Dermis microvascular lymphatic vessel endothelial cell (primary cell): ENCODE results near the gene SGIP1. TPM values are rescaled to one million over a fixed set of nuclear protein-coding genes. Genes with fewer than 3 reads are reported as not detected.
"Not testable (repeated sequence)": the region's sequence is repeated elsewhere in the genome, so short reads cannot be mapped to it uniquely, and the experiment has no call there.

Source experiments
- DNase-seq, 2 donors: peaks; one replicate each; pipeline versions ENCODE4 v3.0.0 to v3.0.0-alpha.2; 2010; ENCODE audit warnings: low read depth in 2 of 2
- total RNA-seq: library from RNA; depleted of rRNA; stranded (reverse); fragments of >200 nt; gene quantifications from 2 replicates; pipeline ENCODE4 v1.2.1, GENCODE V29; 2014

SGIP1 gene
- total RNA-seq, 1 donor from 2014 or later = 20.3 TPM

DNA sequence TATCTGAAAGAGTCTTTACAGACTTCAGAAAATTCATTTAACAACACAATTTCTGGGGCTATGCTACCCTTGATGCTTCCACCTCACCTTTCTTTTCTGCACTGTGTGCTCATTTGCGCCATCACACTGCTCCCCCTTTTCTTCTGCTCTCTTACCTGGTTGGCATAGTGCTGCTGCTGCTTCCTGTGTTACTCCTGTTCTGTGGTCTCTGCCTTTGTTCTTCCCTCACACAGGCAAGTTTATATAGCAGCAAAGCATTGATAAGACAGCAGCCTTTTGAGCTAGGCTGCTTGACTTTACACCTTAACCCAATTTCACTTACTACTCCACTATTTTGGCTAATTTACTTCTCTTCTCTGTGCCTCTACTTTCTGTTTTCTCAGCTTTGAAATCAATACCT is 18.3 kb downstream of the SGIP1 start:
- no peak for DNase-seq

DNA sequence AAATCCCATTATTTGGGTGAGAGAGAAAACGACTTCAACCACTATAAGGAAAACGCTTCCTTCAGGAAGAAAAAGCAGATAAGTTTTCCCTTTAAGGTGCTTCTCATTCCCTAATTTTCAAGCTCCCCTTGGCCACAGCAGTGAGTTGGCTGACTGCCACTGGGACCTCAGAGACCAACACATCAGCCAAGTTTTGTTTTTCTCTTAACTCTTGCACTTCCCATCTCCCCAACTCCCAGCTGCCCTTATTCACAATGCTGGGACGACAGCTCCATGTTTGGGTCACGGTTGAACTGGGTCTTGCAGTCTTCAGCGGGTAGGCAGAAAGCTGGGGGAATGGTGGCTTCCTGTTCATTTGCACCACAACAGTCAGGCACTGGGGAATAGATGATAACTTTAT is 18.9 kb downstream of the SGIP1 start:
- DNase-seq = no peak

DNA sequence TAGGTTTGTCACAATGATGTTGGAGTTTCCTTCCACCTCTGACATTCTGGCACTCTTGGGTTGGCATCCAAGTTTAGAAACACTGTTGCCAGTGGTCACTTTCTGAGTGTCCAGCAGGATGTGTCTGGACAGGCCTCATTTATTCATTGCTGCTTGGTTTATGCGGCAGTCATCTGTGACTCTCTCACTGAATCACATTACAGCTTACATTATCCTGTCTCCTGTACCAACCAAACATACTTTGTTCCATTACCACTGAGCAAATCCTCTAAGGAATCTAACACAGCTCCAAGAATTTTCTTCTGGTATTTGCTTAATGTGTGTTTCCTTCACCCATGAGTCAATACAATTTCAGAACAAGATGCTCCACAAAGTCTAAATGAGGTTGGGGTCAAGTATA is 19.9 kb downstream of the SGIP1 start:
- DNase-seq = no peak

GRCh38 chr1:66556161-66556611 is 22.2 kb downstream of the SGIP1 start:
- DNase-seq = no peak

DNA sequence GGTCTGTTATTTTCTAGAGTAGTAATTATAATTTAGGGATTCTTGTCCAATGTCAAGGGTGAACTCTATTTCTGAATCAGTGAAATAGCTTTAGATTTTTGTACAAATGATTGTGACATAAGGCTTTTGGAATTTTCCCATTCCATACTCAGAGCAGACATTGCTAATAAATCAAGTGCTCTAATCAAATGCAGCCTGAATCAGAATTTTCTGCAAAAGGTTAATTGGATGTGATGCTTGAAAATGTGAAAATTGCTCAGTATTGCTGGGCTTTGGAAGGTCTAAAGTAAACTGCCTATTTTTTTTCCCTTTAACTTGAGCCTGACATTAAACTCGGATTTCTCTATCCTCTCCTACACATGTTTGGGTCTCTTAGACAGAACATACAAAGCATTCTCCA is 23.2 kb downstream of the SGIP1 start:
- no peak for DNase-seq

- DNase-seq = no peak
Observed at GRCh38 chr1:66559517-66559916, 25.6 kb downstream of the SGIP1 start.

- no peak for DNase-seq
Observed at GRCh38 chr1:66562561-66562960, 28.6 kb downstream of the SGIP1 start.

GRCh38 chr1:66563094-66563800 is 29.3 kb downstream of the SGIP1 start:
- peak; percentile 94 to 97 for DNase-seq

DNA sequence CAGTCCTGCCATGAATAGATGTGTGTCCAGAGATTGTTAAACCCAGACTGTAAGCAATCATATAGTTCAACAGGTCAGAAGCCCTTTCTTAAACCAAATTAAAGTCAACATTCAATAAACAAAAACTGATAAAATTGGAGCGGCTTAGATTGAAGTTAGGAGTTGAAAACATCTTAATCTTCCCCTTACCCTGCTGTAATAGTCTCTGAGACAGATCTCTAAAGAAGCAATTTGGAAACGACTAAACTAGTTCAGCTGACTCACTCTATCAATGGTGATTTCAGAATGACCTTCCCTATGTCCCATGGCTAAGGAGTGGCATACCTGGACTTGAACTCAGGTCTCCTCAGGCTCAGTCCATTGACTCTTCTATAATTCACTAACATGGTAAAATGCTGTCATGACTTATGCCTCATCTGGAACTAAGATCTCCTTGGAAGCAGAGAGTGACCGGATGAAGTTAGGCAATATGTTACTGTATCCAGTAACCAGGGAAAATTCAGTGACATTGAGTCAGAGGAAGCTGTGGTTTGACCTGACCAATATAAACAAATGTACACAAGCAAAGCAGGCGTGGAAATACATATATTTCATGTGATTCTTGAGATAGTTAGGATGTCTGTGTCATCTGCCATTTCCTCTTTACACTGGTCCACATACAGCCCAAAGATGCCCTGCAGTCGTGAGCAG is 30.1 kb downstream of the SGIP1 start:
- peak; percentile 97 to 99 for DNase-seq

GRCh38 chr1:66570196-66570595 is 36.2 kb downstream of the SGIP1 start:
- no peak for DNase-seq

DNA sequence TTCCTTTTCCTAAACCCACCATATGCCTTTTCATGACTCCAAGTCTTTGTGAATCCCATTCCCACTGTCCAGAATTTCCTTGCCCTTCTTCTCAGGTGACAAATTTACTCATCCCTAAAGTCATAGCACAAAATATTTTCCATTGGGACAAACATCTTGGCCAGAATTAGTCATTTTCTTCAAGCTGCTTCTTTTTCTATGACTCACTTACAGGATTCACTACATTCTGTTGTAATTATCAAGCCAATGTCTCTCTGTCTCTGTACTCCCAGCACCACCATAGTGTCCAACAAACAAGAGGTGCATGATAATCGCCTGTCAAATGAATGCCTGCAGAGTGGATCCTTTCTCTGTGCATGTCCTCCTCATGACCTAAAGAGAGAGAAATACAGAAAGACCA is 37.8 kb downstream of the SGIP1 start:
- no peak for DNase-seq

GRCh38 chr1:66575739-66576138 is 41.8 kb downstream of the SGIP1 start:
- DNase-seq = no peak

- DNase-seq = peak in 1 of 2 donors; percentile 45
Observed at GRCh38 chr1:66576645-66577044, 42.7 kb downstream of the SGIP1 start.

- no peak for DNase-seq
Observed at GRCh38 chr1:66578841-66579240, 44.9 kb downstream of the SGIP1 start.

- DNase-seq = no peak
Observed at GRCh38 chr1:66580081-66580480, 46.1 kb downstream of the SGIP1 start.

GRCh38 chr1:66583021-66583420 is 49.1 kb downstream of the SGIP1 start:
- DNase-seq = no peak

DNA sequence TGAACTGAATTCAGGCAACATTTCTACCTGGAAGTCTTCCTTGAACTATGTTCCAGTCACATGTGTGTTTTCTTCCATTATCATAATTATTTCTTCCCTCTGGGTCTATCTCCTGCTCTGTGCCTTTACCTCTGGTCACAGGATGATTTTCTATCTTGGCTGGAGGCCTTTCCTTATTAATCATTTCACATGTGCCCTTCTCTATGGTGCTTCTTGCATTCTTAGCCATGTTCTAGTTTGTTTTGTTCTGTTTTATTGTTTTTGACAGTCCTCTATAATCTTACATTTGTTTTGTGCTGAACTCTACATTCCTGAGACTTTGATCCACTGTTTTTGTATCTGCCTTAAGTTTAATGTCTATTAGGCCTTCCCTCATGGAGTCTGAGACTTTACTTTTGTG is 51.0 kb downstream of the SGIP1 start:
- DNase-seq = no peak

DNA sequence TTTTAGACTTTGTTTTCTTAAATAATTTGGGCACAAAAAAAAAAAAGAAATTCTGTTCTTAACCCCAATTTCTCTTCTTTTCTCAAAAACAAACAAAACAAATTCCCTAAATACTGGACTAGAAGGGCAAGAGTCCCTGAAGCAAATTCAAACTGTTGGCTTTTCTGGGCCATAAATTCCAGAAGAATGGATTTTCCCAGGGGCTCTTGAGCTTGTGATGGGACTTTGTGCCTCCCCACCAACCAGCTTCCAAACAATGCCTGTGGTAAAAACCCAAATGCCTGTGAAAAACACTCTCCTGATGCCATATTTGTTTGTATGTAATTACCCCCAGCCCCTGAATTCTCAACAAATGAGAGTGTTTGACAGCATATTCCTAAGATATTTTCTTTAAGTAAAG is 55.4 kb downstream of the SGIP1 start:
- DNase-seq = no peak

DNA sequence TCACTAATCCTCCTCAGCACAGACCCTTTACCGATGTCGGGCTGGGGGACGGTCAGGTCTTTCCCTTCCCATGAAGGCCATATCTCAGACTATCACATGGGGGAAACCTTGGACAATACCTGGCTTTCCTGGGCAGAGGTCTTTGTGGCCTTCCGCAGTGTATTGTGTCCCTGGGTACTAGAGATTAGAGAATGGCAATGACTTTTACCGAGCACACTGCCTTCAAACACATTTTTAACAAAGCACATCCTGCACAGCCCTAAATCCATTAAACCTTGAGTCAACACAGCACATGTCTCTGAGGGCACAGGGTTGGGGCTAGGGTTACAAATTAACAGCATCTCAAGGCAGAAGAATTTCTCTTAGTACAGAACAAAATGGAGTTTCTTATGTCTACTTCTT is 58.2 kb downstream of the SGIP1 start:
- not testable (repeated sequence) for DNase-seq

- DNase-seq = no peak
Observed at GRCh38 chr1:66596191-66596590, 62.2 kb downstream of the SGIP1 start.

DNA sequence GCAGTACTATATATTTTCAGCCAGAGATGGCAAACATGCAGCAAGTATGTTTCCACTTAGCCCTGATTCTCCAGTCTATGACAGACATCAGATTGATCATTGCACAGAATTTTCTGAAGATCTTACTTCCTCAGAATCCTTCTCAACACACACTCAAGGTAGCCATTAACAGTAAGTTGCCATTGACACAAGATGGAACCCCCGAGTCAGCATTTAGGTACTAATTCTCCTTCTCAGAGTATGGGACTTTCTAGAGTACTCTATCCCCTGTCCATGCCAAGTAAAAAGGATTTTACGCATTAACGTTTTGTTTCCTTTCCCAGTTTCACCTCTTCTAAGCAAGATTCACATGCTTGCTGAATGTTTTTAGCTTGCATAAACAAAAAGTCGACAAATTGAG is 63.5 kb downstream of the SGIP1 start:
- DNase-seq = no peak

DNA sequence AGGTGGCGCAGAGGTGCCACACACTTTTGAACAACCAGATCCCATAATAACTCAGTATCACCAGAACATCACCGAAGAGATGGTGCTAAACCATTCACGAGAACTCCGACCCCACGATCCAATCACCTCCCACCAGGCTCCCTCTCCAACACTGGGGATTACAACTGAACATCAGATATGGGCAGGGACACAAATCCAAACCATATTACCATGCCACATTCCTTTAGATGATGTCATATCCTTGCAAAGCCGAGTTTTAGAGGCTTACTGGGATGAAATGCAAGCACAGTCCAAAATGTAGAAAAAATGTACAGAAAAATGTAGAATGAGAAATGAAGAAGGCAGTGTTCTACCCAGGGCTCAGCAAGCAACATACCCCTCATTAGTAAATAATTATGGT is 64.7 kb downstream of the SGIP1 start:
- peak in 1 of 2 donors; percentile 30 for DNase-seq

DNA sequence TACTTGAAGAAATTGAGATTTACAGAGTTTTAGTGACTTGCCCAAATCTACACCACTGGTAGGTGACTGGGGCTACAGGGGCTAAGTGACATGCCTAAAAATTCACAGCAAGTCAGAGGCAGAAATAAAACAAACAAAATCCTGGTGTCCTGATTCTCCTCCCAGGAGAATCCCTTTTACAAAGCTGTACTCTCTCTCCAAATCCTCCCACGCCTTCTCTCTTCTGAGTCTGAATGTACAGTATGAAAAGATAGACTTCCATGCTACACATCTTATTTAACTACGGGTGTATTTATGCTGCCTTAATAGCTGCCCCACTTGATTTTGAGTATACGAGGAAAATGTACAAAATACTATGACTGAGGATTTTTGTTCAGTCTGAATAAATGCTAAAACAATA is 65.4 kb downstream of the SGIP1 start:
- no peak for DNase-seq
